K562 (cell line): ENCODE data around the gene CABP4. TPM values are rescaled to one million over a fixed set of nuclear protein-coding genes. Genes with fewer than 3 reads are reported as not detected.
A peak's percentile ranks its signal among the peaks of the same experiment; 100 is the strongest.

Experiments used
- ATAC-seq: fragments of 200-7000 bp; cut with Tn5 transposase; 3 replicates; pipeline ENCODE4 v1.9.1; 2020; ENCODE audit warnings: moderate library complexity
- BruUV-seq: library from RNA; stranded (reverse); fragments of 400-500 nt; replicated peaks from 2 replicates; lab custom pipeline; 2021; lab: Mats Ljungman, UMichigan
- CTCF ChIA-PET: fragments of 300-600 bp; formaldehyde crosslinking; extraction: SDS; loops from one replicate; lab custom pipeline; 2021; ENCODE audit warnings: low intra/inter-chr PET ratio; lab: Yijun Ruan, JAX
- POLR2A ChIA-PET: fragments of 300-600, 350-650 bp; sonication (Branson Sonifier 250); formaldehyde crosslinking; extraction: SDS; loops from one replicate; lab custom pipeline; 2021; ENCODE audit warnings: antibody characterized with exemption, inconsistent platforms; lab: Yijun Ruan, JAX
- DNase-seq, 4 experiments: peaks; one replicate each; pipeline versions ENCODE4 v3.0.0 to v3.0.0-alpha.2; 2011 to 2018; ENCODE audit warnings: low spot score in 3 of 4, mixed read lengths in 3 of 4; ENCODE audit errors: extremely low read depth in 1 of 4
- FAIRE-seq: peaks from 2 replicates; lab custom pipeline; 2011; peaks lifted over from hg19 to GRCh38; lab: Jason Lieb, UNC
- H2AFZ ChIP-seq: 2 replicates; pipeline ENCODE4 v1.6.0; 2011; ENCODE audit warnings: low read depth, low read length, control low read depth, inconsistent platforms
- H3K27ac ChIP-seq: fragments of 200-600 bp; 3 replicates; pipeline ENCODE4 v1.8.0; 2011; ENCODE audit warnings: low read depth, mild to moderate bottlenecking, control low read depth, inconsistent platforms, low read length, moderate library complexity, mixed read lengths; ENCODE audit errors: extremely low read depth
- H3K27me3 ChIP-seq, 2 experiments: fragments of 300-600 bp in 1 of 2; 2 replicates in 1 of 2; 3 replicates in 1 of 2; pipeline versions ENCODE4 v1.6.0 to v1.8.0; 2011; ENCODE audit warnings: inconsistent platforms in 2 of 2, low read length in 2 of 2, mild to moderate bottlenecking in 1 of 2, mixed read lengths in 1 of 2, moderate library complexity in 1 of 2; ENCODE audit not compliant: control insufficient read depth in 2 of 2, insufficient read depth in 2 of 2
- H3K36me3 ChIP-seq: fragments of 300-600 bp; 3 replicates; pipeline ENCODE4 v1.8.0; 2011; ENCODE audit warnings: mild to moderate bottlenecking, low read length, inconsistent platforms; ENCODE audit not compliant: control insufficient read depth, insufficient read depth
- H3K4me1 ChIP-seq, 2 experiments: fragments of 200-600 bp in 1 of 2; replicated peaks in 1 of 2; 2 replicates in 1 of 2; 3 replicates in 1 of 2; pipeline versions ENCODE4 v1.5.1 to v1.8.0; 2011; ENCODE audit warnings: inconsistent platforms in 2 of 2, low read length in 2 of 2, mild to moderate bottlenecking in 1 of 2, mixed read lengths in 1 of 2, moderate library complexity in 1 of 2; ENCODE audit not compliant: control insufficient read depth in 2 of 2, insufficient read depth in 2 of 2
- H3K4me2 ChIP-seq: 2 replicates; pipeline ENCODE4 v1.6.1; 2011; ENCODE audit warnings: low read length, control low read depth, inconsistent platforms, mixed read lengths; ENCODE audit not compliant: insufficient read depth
- H3K4me3 ChIP-seq: fragments of 200-600 bp; sonication (generic), shearing (Covaris generic); 2 replicates; pipeline ENCODE4 v1.5.1; 2016; ENCODE audit warnings: control low read depth, inconsistent platforms
- H3K79me2 ChIP-seq: fragments of 200-600 bp; 3 replicates; pipeline ENCODE4 v1.8.0; 2011; ENCODE audit warnings: low read length, inconsistent platforms; ENCODE audit not compliant: control insufficient read depth, insufficient read depth
- H3K9ac ChIP-seq, 2 experiments: 2 replicates each; pipeline versions ENCODE4 v1.6.0 to v1.6.1; 2011; ENCODE audit warnings: low read depth in 2 of 2, low read length in 2 of 2, control low read depth in 1 of 2, inconsistent platforms in 1 of 2, mild to moderate bottlenecking in 1 of 2, mixed read lengths in 1 of 2; ENCODE audit not compliant: insufficient read depth in 1 of 2
- H3K9me1 ChIP-seq: one replicate; pipeline ENCODE4 v1.6.0; 2011; ENCODE audit warnings: inconsistent platforms, mild to moderate bottlenecking, low read length, moderate library complexity; ENCODE audit not compliant: control insufficient read depth, insufficient read depth
- H3K9me3 ChIP-seq: replicated peaks from 2 replicates; pipeline ENCODE4 v1.5.1; 2011; ENCODE audit warnings: low read depth, low read length, inconsistent platforms; ENCODE audit not compliant: control insufficient read depth, insufficient read depth
- H4K20me1 ChIP-seq: replicated peaks from 2 replicates; pipeline ENCODE4 v1.6.1; 2011; ENCODE audit warnings: low read length, inconsistent platforms, mixed read lengths; ENCODE audit not compliant: control insufficient read depth, insufficient read depth
- ARID3A ChIP-seq: IDR thresholded peaks from 2 replicates; pipeline ENCODE4 v1.6.1; 2012; ENCODE audit warnings: low read depth, low read length, improper control_type of control experiment, borderline replicate concordance
- NR3C1 ChIP-seq: sonication (generic); formaldehyde crosslinking; IDR thresholded peaks from 2 replicates; pipeline ENCODE4 v1.8.1; 2022; ENCODE audit warnings: missing genetic modification reagents
- PBX2 ChIP-seq, 2 experiments: IDR thresholded peaks in 1 of 2; conservative IDR thresholded peaks in 1 of 2; 2 replicates each; pipeline ENCODE4 v1.6.1; 2016; ENCODE audit warnings: low read depth in 2 of 2, mild to moderate bottlenecking in 1 of 2, missing compliant biosample characterization in 1 of 2, missing genetic modification characterization in 1 of 2, moderate library complexity in 1 of 2
- POLR2G ChIP-seq: fragments of 200-400 bp; formaldehyde crosslinking; IDR thresholded peaks from 2 replicates; pipeline ENCODE4 v1.6.1; 2017; ENCODE audit warnings: low read depth, mild to moderate bottlenecking, antibody characterized with exemption, low read length, moderate library complexity
- ZBTB43 ChIP-seq: sonication (generic); formaldehyde crosslinking; IDR thresholded peaks from 2 replicates; pipeline ENCODE4 v1.8.0; 2023; ENCODE audit warnings: mild to moderate bottlenecking, missing genetic modification reagents
- ZNF174 ChIP-seq: fragments of 250-450 bp; sonication (Bioruptor Pico); IDR thresholded peaks from 2 replicates; pipeline ENCODE4 v1.4.0; 2020; ENCODE audit warnings: mild to moderate bottlenecking
- WGBS: fragments of 100-300 bp; shearing (Covaris generic); methylation state at CpG from one replicate; pipeline ENCODE4 v1.1.6; 2016; ENCODE audit warnings: low coverage, mixed read lengths; ENCODE audit not compliant: insufficient coverage; ENCODE audit errors: missing lambda C conversion rate; 5-methylcytosine and 5-hydroxymethylcytosine counted together
- in situ Hi-C: fragments of 300-500 bp; cut with MboI; formaldehyde crosslinking; loops from 4 replicates; pipeline ENCODE4 v1.15.0; 2018; ENCODE audit warnings: inconsistent platforms, mixed read lengths
- intact Hi-C: fragments of 100-400 bp; cut with micrococcal nuclease; formaldehyde crosslinking; loops from 2 replicates; pipeline ENCODE4 v1.14.2; 2022
- polyA plus RNA-seq, 8 experiments: library from polyadenylated mRNA; depleted of rRNA in 4 of 8; stranded (reverse) in 5 of 8; unstranded in 3 of 8; fragments of >200 nt; fragmentation: Nextera tagmentation in 2 of 8; fragmentation: Illumina TruSeq in 1 of 8; extraction: Ambion mirVana in 2 of 8; extraction: Trizol in 1 of 8; gene quantifications; 2 replicates each; pipeline versions ENCODE4 v1.2.1 to v1.2.3, GENCODE V29; 2011 to 2014; ENCODE audit warnings: inconsistent platforms in 1 of 8, missing spikeins in 1 of 8
- total RNA-seq, 7 experiments: library from RNA; depleted of rRNA in 6 of 7; stranded (reverse); fragments of >200 nt in 6 of 7; fragmentation: Illumina TruSeq in 2 of 7; extraction: Trizol in 2 of 7; gene quantifications; 2 replicates each; pipeline versions ENCODE4 v1.2.1 to v1.2.3, GENCODE V29; 2011 to 2021; ENCODE audit warnings: low replicate concordance in 1 of 7

Gene CABP4
- total and polyA plus RNA-seq, 9 of the 15 experiments (the other 6 are each of a cell fraction or from before 2014, with no cell fraction given) = 0.11 TPM; not detected in 8

- ChIA-PET CTCF (no interaction called here), POLR2A (interaction anchor here (0.5 to 1.7 kb wide), 3 partner anchors 9 to 230 kb away, joined by 4 to 5 read pairs (median 4); no protein-coding TSS in a partner anchor)
- Histone ChIP-seq H4K20me1 (no peaks in the 10 kb centered on the region), H3K9me3 (no peaks in the 10 kb centered on the region), H3K79me2 (peaks cover 24% of the 10 kb centered on the region), H3K36me3 (peaks cover 62% of the 10 kb centered on the region; the same call in 1 of the 3 replicates), H2AFZ (no peak overlapping the region), H3K4me1 (peaks cover 17 to 72% of the 10 kb centered on the region in 2 experiments), H3K4me3 (no peak overlapping the region), H3K27me3 (no peaks in the 10 kb centered on the region), H3K9ac (0 out of 4 replicates have a peak overlapping the region, but pooled peaks of 1 of the 2 experiments have one; percentile 37), H3K9me1 (peaks cover 6% of the 10 kb centered on the region), H3K27ac (no peak overlapping the region), H3K4me2 (no peak overlapping the region)
- TF ChIP-seq POLR2G (0 out of 2 replicates have a peak, but pooled peaks have one; percentile 33), ZNF174 (CRISPR knock-in tag) (no peak)
- BruUV-seq = no TSS peak
- no peak for ATAC-seq
- no peak for DNase-seq
- WGBS = 97% methylated on average over 17 of the region's 18 CpGs
- in situ Hi-C loops = no loop called here
- intact Hi-C loops = no loop called here
- FAIRE-seq = no peak
These were observed 46.7 kb downstream of the CABP4 start for GRCh38 chr11:67501854-67502253.

GRCh38 chr11:67502328-67502979 lies 47.3 kb downstream of the CABP4 start:
- CTCF ChIA-PET = no interaction called here
- BruUV-seq = no TSS peak
- Histone ChIP-seq H3K36me3 (peaks cover 61% of the 10 kb centered on the region; the same call in 2 of the 3 replicates), H3K4me3 (no peak overlapping the region), H3K9ac (0 out of 4 replicates have a peak overlapping the region, but pooled peaks of 1 of the 2 experiments have one; percentile 37), H4K20me1 (no peaks in the 10 kb centered on the region), H3K79me2 (peaks cover 30% of the 10 kb centered on the region)
- WGBS = 90% methylated on average over 17 of the region's 18 CpGs
- intact Hi-C loops = no loop called here
- ATAC-seq = no peak
- TF ChIP-seq PBX2 (CRISPR knock-in tag; IDR thresholded peaks at IDR 0.05; ENCODE audit: low read depth) (no peak), PBX2 (tag; conservative IDR thresholded peaks at IDR 0.05; ENCODE audit: low read depth) (no peak), ZBTB43 (CRISPR knock-in tag) (no peak), NR3C1 (CRISPR knock-in tag) (0 out of 2 replicates have a peak, but pooled peaks have one; percentile 8), ARID3A (no peak)
- TF ChIP-seq, all 486 proteins: peak for 1
- in situ Hi-C loops = no loop called here
- Histone ChIP-seq H3K27me3 (no peaks in the 10 kb centered on the region), H3K9me1 (peaks cover 6% of the 10 kb centered on the region), H3K4me2 (no peak overlapping the region), H3K4me1 (peaks cover 23 to 74% of the 10 kb centered on the region in 2 experiments), H3K9me3 (no peaks in the 10 kb centered on the region), H3K27ac (no peak overlapping the region), H2AFZ (no peak overlapping the region)
- DNase-seq (no peak), FAIRE-seq (no peak)
- POLR2A ChIA-PET = interaction anchor here (0.6 to 1.1 kb wide), 2 partner anchors 12 to 120 kb away, joined by 3 read pairs; no protein-coding TSS in a partner anchor
